OCI-LY3 (cell line): ENCODE data around the gene CDH23.
"Not testable (repeated sequence)": the region's sequence is repeated elsewhere in the genome, so short reads cannot be mapped to it uniquely, and the experiment has no call there.

Experiments used
- H2AFZ ChIP-seq: fragments of 200-600, 300-600 bp; shearing (Covaris generic); 2 replicates; pipeline ENCODE4 v1.6.0; 2014; ENCODE audit warnings: antibody characterized with exemption, low read depth, low read length
- H3K27ac ChIP-seq: fragments of 200-600, 300-600 bp; sonication (generic); 2 replicates; pipeline ENCODE4 v1.5.1; 2014; ENCODE audit warnings: mild to moderate bottlenecking, low read length, moderate library complexity, mixed read lengths
- H3K27me3 ChIP-seq: fragments of 200-600, 300-600 bp; sonication (generic); 2 replicates; pipeline ENCODE4 v1.6.1; 2014; ENCODE audit warnings: low read depth, low read length, mixed read lengths
- H3K36me3 ChIP-seq: fragments of 200-600, 300-600 bp; sonication (generic); replicated peaks from 2 replicates; pipeline ENCODE3; 2014; ENCODE audit warnings: low read depth, low read length, mixed read lengths
- H3K4me1 ChIP-seq: fragments of 300-600, 200-600 bp; sonication (generic); 2 replicates; pipeline ENCODE4 v1.6.1; 2014; ENCODE audit warnings: low read length, mixed read lengths
- H3K4me2 ChIP-seq: fragments of 200-600, 300-600 bp; sonication (generic); 2 replicates; pipeline ENCODE4 v1.6.1; 2014; ENCODE audit warnings: low read length, mixed read lengths
- H3K4me3 ChIP-seq: fragments of 300-600, 200-600 bp; sonication (generic); 2 replicates; pipeline ENCODE4 v1.5.1; 2014; ENCODE audit warnings: antibody characterized with exemption, mild to moderate bottlenecking, low read length, moderate library complexity
- H3K79me2 ChIP-seq: fragments of 300-600, 200-600 bp; shearing (Covaris generic); 2 replicates; pipeline ENCODE4 v1.6.1; 2014; ENCODE audit warnings: mild to moderate bottlenecking, low read length, mixed read lengths
- H3K9ac ChIP-seq: fragments of 300-600, 200-600 bp; shearing (Covaris generic); 2 replicates; pipeline ENCODE4 v1.6.0; 2014; ENCODE audit warnings: mild to moderate bottlenecking, low read length, moderate library complexity
- H3K9me3 ChIP-seq: fragments of 200-600, 300-600 bp; shearing (Covaris generic); 2 replicates; pipeline ENCODE4 v1.6.1; 2014; ENCODE audit warnings: low read length, mixed read lengths; ENCODE audit not compliant: insufficient read depth
- H4K20me1 ChIP-seq: fragments of 200-600, 300-600 bp; sonication (generic); 2 replicates; pipeline ENCODE4 v1.6.1; 2016; ENCODE audit warnings: low read length, mixed read lengths; ENCODE audit not compliant: insufficient read depth
- EZH2phosphoT487 ChIP-seq: fragments of 200-600 bp; shearing (Covaris generic); IDR thresholded peaks from 2 replicates; pipeline ENCODE4 v1.6.1; 2018; ENCODE audit warnings: antibody characterized with exemption, mixed run types, low read depth
- TF ChIP-seq, protein P1 (sequence below): fragments of 200-600, 300-600 bp; sonication (generic); IDR thresholded peaks from 2 replicates; pipeline ENCODE4 v1.5.1; 2014; ENCODE audit warnings: antibody characterized with exemption, low read length, low read depth

Gene CDH23

DNA sequence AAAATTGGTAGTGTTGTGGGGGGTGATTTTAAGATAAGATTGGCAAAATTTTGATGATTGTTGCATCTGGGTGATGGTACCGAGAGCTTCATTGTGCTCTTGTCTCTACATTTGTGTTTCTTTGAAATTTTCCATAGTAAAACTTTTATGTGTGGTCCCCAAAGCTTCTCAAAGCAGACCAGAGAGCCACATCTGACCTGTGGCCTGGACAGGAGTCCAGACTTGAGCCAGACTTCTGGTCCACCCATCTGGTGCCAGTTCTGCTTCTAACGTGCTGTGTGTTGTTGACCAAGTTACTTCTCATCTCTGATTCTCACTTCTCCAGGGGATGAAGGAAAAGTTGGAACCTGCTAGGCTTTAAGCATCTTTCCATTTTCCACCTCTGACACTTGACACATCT lies 202.8 kb downstream of the CDH23 start:
- no peak overlapping the region for H3K9ac ChIP-seq
- H4K20me1 ChIP-seq, result no peaks in the 10 kb centered on the region
- no peaks in the 10 kb centered on the region for H3K27me3 ChIP-seq
- no peak overlapping the region for H3K4me3 ChIP-seq
- H3K79me2 ChIP-seq, result no peaks in the 10 kb centered on the region
- no peak overlapping the region for H3K27ac ChIP-seq
- no peak overlapping the region for H2AFZ ChIP-seq
- no peak overlapping the region for H3K4me2 ChIP-seq
- H3K9me3 ChIP-seq, result no peaks in the 10 kb centered on the region
- no peaks in the 10 kb centered on the region for H3K36me3 ChIP-seq
- TF ChIP-seq, protein P1, sequence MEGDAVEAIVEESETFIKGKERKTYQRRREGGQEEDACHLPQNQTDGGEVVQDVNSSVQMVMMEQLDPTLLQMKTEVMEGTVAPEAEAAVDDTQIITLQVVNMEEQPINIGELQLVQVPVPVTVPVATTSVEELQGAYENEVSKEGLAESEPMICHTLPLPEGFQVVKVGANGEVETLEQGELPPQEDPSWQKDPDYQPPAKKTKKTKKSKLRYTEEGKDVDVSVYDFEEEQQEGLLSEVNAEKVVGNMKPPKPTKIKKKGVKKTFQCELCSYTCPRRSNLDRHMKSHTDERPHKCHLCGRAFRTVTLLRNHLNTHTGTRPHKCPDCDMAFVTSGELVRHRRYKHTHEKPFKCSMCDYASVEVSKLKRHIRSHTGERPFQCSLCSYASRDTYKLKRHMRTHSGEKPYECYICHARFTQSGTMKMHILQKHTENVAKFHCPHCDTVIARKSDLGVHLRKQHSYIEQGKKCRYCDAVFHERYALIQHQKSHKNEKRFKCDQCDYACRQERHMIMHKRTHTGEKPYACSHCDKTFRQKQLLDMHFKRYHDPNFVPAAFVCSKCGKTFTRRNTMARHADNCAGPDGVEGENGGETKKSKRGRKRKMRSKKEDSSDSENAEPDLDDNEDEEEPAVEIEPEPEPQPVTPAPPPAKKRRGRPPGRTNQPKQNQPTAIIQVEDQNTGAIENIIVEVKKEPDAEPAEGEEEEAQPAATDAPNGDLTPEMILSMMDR, result no peak
- no peak for TF ChIP-seq EZH2phosphoT487
- peaks cover 9% of the 10 kb centered on the region for H3K4me1 ChIP-seq

DNA sequence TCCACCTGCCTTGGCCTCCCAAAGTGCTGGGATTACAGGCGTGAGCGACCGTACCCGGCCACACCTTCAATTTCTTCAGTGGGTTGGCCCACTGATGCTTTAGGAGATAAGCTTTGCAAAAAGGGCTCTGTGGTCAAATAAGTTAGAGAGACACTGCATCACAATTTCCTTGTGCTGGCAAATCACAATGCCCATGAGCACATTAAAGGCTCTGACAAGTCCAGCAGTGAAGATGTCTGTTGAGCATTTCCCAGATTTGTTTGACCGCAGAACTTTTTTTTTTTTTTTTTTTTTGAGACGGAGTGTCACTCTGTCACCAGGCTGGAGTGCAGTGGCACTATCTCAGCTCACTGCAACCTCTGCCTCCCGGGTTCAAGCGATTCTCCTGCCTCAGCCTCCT lies 203.5 kb downstream of the CDH23 start:
- not testable (repeated sequence) for H4K20me1 ChIP-seq, H3K79me2 ChIP-seq, H3K27me3 ChIP-seq, H3K27ac ChIP-seq, H3K4me2 ChIP-seq, H3K9ac ChIP-seq, H3K9me3 ChIP-seq, H3K36me3 ChIP-seq, H2AFZ ChIP-seq, H3K4me1 ChIP-seq, H3K4me3 ChIP-seq

DNA sequence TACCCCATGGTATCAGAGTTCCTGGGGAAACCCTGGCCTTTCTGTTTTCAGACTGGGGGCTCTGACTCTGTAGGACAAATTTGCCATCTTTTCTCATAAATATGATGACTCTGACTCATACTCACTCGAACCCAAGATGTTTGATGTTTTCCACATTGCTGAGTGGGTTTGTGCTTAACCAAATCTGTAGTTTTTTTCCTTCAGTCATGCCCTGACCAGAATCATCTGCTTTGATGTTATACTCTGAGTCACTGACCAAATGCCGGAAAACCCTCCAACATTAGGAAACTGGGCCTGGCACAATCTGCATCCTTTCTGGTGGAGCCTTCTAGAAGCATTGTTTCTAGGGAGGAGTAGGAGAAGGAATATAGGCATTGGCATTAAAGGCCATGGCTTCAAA lies 204.1 kb downstream of the CDH23 start:
- H3K27ac ChIP-seq, result no peak overlapping the region
- H2AFZ ChIP-seq, result no peak overlapping the region
- no peaks in the 10 kb centered on the region for H3K9me3 ChIP-seq
- H3K4me2 ChIP-seq, result no peak overlapping the region
- peaks cover 9% of the 10 kb centered on the region for H3K4me1 ChIP-seq
- no peaks in the 10 kb centered on the region for H3K27me3 ChIP-seq
- no peaks in the 10 kb centered on the region for H3K36me3 ChIP-seq
- H3K9ac ChIP-seq, result no peak overlapping the region
- H3K4me3 ChIP-seq, result no peak overlapping the region
- TF ChIP-seq, protein P1, result no peak
- TF ChIP-seq EZH2phosphoT487, result no peak
- no peaks in the 10 kb centered on the region for H3K79me2 ChIP-seq
- H4K20me1 ChIP-seq, result no peaks in the 10 kb centered on the region

DNA sequence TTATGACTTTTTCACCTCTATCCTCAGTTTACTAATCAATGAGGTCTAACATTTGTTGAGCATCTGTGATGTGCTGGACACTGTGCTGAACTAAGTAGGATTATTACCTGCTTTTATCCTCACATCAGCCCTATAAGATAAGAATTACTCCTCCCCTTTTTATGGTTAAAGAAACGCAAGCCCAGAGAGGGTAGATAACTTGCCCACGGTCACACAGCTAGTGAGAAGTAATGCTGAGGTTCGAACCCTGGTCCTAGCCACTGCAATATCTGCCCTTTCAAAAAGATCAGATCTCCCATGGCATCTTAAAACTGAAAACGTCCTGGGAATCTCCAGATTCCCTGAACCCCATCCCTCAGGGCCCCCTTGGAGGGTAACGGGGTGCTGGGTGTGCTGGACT lies 204.6 kb downstream of the CDH23 start:
- Histone ChIP-seq H3K9ac (no peak overlapping the region), H2AFZ (no peak overlapping the region), H3K9me3 (no peaks in the 10 kb centered on the region), H3K4me2 (no peak overlapping the region), H3K36me3 (no peaks in the 10 kb centered on the region), H3K4me3 (no peak overlapping the region), H4K20me1 (no peaks in the 10 kb centered on the region), H3K4me1 (peaks cover 9% of the 10 kb centered on the region), H3K27me3 (no peaks in the 10 kb centered on the region), H3K79me2 (no peaks in the 10 kb centered on the region), H3K27ac (no peak overlapping the region)
- TF ChIP-seq EZH2phosphoT487, result no peak
- TF ChIP-seq, protein P1, result no peak

DNA sequence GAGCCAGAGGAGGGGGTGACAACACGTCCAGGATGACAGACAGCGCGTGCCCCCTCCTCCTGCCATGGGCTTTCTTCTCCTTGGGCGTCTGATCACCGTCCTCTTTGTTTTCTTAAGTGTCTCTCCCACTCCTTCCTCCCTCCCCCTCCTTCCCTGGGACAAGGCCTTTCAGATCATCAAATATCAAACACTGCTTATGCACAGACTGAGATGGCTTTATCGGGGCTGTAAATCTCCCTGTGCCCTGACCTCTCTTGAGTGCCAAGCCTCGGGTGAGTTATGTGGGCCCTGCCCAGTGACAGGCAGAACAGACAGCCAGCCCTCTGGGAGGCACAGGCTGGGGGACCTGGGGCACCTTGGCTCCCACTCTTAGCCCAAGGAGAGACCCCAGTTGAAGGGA lies 206.4 kb downstream of the CDH23 start:
- Histone ChIP-seq H3K4me2 (no peak overlapping the region), H3K4me1 (peaks cover 5% of the 10 kb centered on the region), H4K20me1 (no peaks in the 10 kb centered on the region), H3K27ac (no peak overlapping the region), H3K4me3 (no peak overlapping the region), H3K9ac (no peak overlapping the region), H3K9me3 (no peaks in the 10 kb centered on the region), H3K27me3 (no peaks in the 10 kb centered on the region), H3K79me2 (no peaks in the 10 kb centered on the region), H3K36me3 (no peaks in the 10 kb centered on the region), H2AFZ (no peak overlapping the region)
- no peak for TF ChIP-seq EZH2phosphoT487
- TF ChIP-seq, protein P1, result no peak
